Right atrium auricular region (tissue), 2 donors: ENCODE results near the gene ADSL. TPM values are rescaled to one million over a fixed set of nuclear protein-coding genes. Genes with fewer than 3 reads are reported as not detected.
A peak's percentile ranks its signal among the peaks of the same experiment; 100 is the strongest.

ENCODE experiments used
- DNase-seq: peaks from one replicate; pipeline ENCODE4 v3.0.0-alpha.2; 2019; ENCODE audit warnings: low spot score
- H3K27ac ChIP-seq, 2 donors: fragments of 200-600 bp; sonication (generic); 1 replicate in 1 of 2; 2 replicates in 1 of 2; pipeline ENCODE4 v1.5.1; 2016 to 2019
- H3K27me3 ChIP-seq, 2 donors: fragments of 200-600 bp; sonication (generic); one replicate each; pipeline versions ENCODE4 v1.5.1 to v1.6.0; 2017 to 2019
- H3K36me3 ChIP-seq: fragments of 200-600 bp; sonication (generic); one replicate; pipeline ENCODE4 v1.5.1; 2016
- H3K4me1 ChIP-seq, 2 donors: fragments of 200-600 bp; sonication (generic); one replicate each; pipeline versions ENCODE4 v1.5.1 to v1.6.0; 2017 to 2019
- H3K4me3 ChIP-seq, 2 donors: fragments of 200-600 bp; sonication (generic); 1 replicate in 1 of 2; 2 replicates in 1 of 2; pipeline ENCODE4 v1.5.1; 2017 to 2019; ENCODE audit warnings: mild to moderate bottlenecking in 1 of 2, moderate library complexity in 1 of 2
- H3K9me3 ChIP-seq, 2 donors: fragments of 200-600 bp; sonication (generic); one replicate each; pipeline ENCODE4 v1.5.1; 2019
- total RNA-seq, 2 donors: library from RNA; depleted of rRNA; stranded (reverse); fragments of >200 nt; gene quantifications; one replicate each; pipeline ENCODE4 v1.1.0, GENCODE V29; 2016
- TF ChIP-seq, protein P1 (sequence below), 2 donors: fragments of 200-600 bp; sonication (generic); IDR thresholded peaks; one replicate each; pipeline ENCODE4 v1.5.1; 2019; ENCODE audit warnings: antibody characterized with exemption in 2 of 2

ADSL gene
- total RNA-seq, 2 donors from 2014 or later, result 41.8 to 69.9 TPM

GRCh38 chr22:40411506-40411861 lies 65.2 kb downstream of the ADSL start:
- TF ChIP-seq, protein P1, sequence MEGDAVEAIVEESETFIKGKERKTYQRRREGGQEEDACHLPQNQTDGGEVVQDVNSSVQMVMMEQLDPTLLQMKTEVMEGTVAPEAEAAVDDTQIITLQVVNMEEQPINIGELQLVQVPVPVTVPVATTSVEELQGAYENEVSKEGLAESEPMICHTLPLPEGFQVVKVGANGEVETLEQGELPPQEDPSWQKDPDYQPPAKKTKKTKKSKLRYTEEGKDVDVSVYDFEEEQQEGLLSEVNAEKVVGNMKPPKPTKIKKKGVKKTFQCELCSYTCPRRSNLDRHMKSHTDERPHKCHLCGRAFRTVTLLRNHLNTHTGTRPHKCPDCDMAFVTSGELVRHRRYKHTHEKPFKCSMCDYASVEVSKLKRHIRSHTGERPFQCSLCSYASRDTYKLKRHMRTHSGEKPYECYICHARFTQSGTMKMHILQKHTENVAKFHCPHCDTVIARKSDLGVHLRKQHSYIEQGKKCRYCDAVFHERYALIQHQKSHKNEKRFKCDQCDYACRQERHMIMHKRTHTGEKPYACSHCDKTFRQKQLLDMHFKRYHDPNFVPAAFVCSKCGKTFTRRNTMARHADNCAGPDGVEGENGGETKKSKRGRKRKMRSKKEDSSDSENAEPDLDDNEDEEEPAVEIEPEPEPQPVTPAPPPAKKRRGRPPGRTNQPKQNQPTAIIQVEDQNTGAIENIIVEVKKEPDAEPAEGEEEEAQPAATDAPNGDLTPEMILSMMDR (IDR thresholded peaks at IDR 0.05), result no peak
- Histone ChIP-seq H3K27me3 (no peaks in the 10 kb centered on the region), H3K27ac (no peak overlapping the region), H3K4me1 (peaks cover 0 to 14% of the 10 kb centered on the region in 2 donors), H3K9me3 (no peaks in the 10 kb centered on the region), H3K36me3 (peaks cover 67% of the 10 kb centered on the region), H3K4me3 (no peak overlapping the region)
- DNase-seq, result no peak

- H3K4me3 ChIP-seq, result no peak overlapping the region
- no peaks in the 10 kb centered on the region for H3K9me3 ChIP-seq
- no peak overlapping the region for H3K27ac ChIP-seq
- DNase-seq, result no peak
- no peaks in the 10 kb centered on the region for H3K27me3 ChIP-seq
- peaks cover 0 to 14% of the 10 kb centered on the region in 2 donors for H3K4me1 ChIP-seq
- peaks cover 67% of the 10 kb centered on the region for H3K36me3 ChIP-seq
- TF ChIP-seq, protein P1 (IDR thresholded peaks at IDR 0.05), result no peak
Measured at GRCh38 chr22:40412441-40412840, 66.1 kb downstream of the ADSL start.

- Histone ChIP-seq H3K4me3 (no peak overlapping the region), H3K27me3 (no peaks in the 10 kb centered on the region), H3K36me3 (peaks cover 67% of the 10 kb centered on the region), H3K9me3 (no peaks in the 10 kb centered on the region), H3K27ac (no peak overlapping the region), H3K4me1 (peaks cover 0 to 14% of the 10 kb centered on the region in 2 donors)
- TF ChIP-seq, protein P1 (IDR thresholded peaks at IDR 0.05), result no peak
- no peak for DNase-seq
Measured at GRCh38 chr22:40413873-40414272, 67.6 kb downstream of the ADSL start.

GRCh38 chr22:40414311-40414710 lies 68.0 kb downstream of the ADSL start:
- Histone ChIP-seq H3K36me3 (peaks cover 67% of the 10 kb centered on the region), H3K4me3 (no peak overlapping the region)
- no peak for DNase-seq

DNA sequence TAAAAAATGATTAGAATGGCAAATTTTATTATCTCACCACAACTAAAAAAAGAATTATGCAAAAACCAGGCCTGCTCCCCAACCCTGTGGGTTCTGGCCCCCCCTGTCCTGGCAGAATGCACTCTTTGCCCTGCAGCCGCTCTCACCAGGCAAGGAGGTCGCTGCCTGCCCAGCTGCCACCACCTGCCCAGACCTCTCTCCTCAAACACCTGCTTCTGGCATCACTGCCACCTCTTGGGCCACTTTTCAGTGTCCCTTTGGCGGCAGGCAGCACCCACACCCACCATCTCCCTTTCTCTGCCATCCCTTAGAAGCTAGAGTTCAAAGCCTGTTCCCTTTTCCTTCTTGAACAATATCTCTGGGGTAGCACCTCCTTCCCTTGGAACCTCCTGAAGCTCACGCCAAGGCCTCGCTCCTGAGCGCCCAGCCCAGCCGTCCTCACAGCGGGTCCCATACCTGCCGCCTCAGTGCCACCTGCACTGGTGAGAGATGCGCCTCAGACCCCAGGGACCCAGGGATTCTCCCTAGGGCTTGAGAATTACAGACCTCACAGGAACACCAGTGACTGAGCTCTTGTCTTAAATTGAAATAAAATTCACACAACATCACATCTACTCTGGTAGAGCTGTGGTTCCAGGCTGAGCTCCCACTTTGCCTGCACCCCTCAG lies 68.7 kb downstream of the ADSL start:
- Histone ChIP-seq H3K4me3 (no peak overlapping the region), H3K36me3 (peaks cover 67% of the 10 kb centered on the region), H3K4me1 (peaks cover 0 to 14% of the 10 kb centered on the region in 2 donors), H3K27ac (peak overlapping the region in 1 of 2 donors; percentile 17), H3K27me3 (no peaks in the 10 kb centered on the region), H3K9me3 (no peaks in the 10 kb centered on the region)
- DNase-seq, result no peak
- TF ChIP-seq, protein P1 (IDR thresholded peaks at IDR 0.05), result no peak

More at GRCh38 chr22:40414311-40414710, 68.0 kb downstream of the ADSL start:
- Histone ChIP-seq H3K4me1 (peaks cover 0 to 14% of the 10 kb centered on the region in 2 donors), H3K27ac (no peak overlapping the region), H3K9me3 (no peaks in the 10 kb centered on the region), H3K27me3 (no peaks in the 10 kb centered on the region)
- TF ChIP-seq, protein P1 (IDR thresholded peaks at IDR 0.05), result no peak
